ENCODE measurements around the gene CLEC10A. TPM values are rescaled to one million over a fixed set of nuclear protein-coding genes. Genes with fewer than 3 reads are reported as not detected.
A peak's percentile ranks its signal among the peaks of the same experiment; 100 is the strongest.
"Not testable (repeated sequence)": the region's sequence is repeated elsewhere in the genome, so short reads cannot be mapped to it uniquely, and the experiment has no call there.

The CLEC10A gene
- total and polyA plus RNA-seq, 2 donors (not counting 1 experiment from before 2014, with no cell fraction given), result not detected

GRCh38 chr17:7122381-7122780, 42.3 kb upstream of the CLEC10A start:
- H3K27ac ChIP-seq (ENCODE audit: insufficient read depth, low read length), result no peak overlapping the region
- no peaks in the 10 kb centered on the region for H3K4me1 ChIP-seq (ENCODE audit: control insufficient read depth, extremely low read depth, insufficient read depth, low read length)
- H3K9me3 ChIP-seq (ENCODE audit: control insufficient read depth, insufficient read depth, low read depth, low read length), result no peaks in the 10 kb centered on the region
- H3K79me2 ChIP-seq (ENCODE audit: control insufficient read depth, insufficient read depth, low read length), result no peaks in the 10 kb centered on the region
- no peak for TF ChIP-seq CTCF (conservative IDR thresholded peaks at IDR 0.05 in 1 of 2, IDR thresholded peaks at IDR 0.05 in 1 of 2; ENCODE audit: low read depth in 1 of 2, low read length in 2 of 2)
- TF ChIP-seq EZH2 (IDR thresholded peaks at IDR 0.05; ENCODE audit: low read length, missing control alignments), result no peak
- no peaks in the 10 kb centered on the region for H3K27me3 ChIP-seq (ENCODE audit: control insufficient read depth, insufficient read depth, low read length)
- no peak overlapping the region for H3K9ac ChIP-seq (ENCODE audit: insufficient read depth, low read length)
- no peaks in the 10 kb centered on the region for H4K20me1 ChIP-seq (ENCODE audit: control insufficient read depth, extremely low read depth, insufficient read depth, low read length)
- no peaks in the 10 kb centered on the region for H3K36me3 ChIP-seq (ENCODE audit: control insufficient read depth, insufficient read depth, low read length)
- no peak overlapping the region for H2AFZ ChIP-seq (ENCODE audit: low read length)
- H3K4me3 ChIP-seq (replicated peaks in 1 of 4; ENCODE audit: control extremely low read depth in 1 of 4, insufficient read depth in 1 of 4, low read depth in 3 of 4, low read length in 4 of 4), result no peak overlapping the region
- no peak overlapping the region for H3K4me2 ChIP-seq (ENCODE audit: extremely low read depth, insufficient read depth, low read length)
- DNase-seq (ENCODE audit: low read depth in 2 of 2), result peak in 1 of 2 donors; percentile 28

GRCh38 chr17:7120635-7121034, 40.6 kb upstream of the CLEC10A start:
- H3K9me3 ChIP-seq (ENCODE audit: control insufficient read depth, insufficient read depth, low read depth, low read length); H2AFZ ChIP-seq (ENCODE audit: low read length); H3K27ac ChIP-seq (ENCODE audit: insufficient read depth, low read length); H3K27me3 ChIP-seq (ENCODE audit: control insufficient read depth, insufficient read depth, low read length); H3K4me1 ChIP-seq (ENCODE audit: control insufficient read depth, extremely low read depth, insufficient read depth, low read length); H3K36me3 ChIP-seq (ENCODE audit: control insufficient read depth, insufficient read depth, low read length); DNase-seq (ENCODE audit: low read depth in 2 of 2); H4K20me1 ChIP-seq (ENCODE audit: control insufficient read depth, extremely low read depth, insufficient read depth, low read length); H3K4me2 ChIP-seq (ENCODE audit: extremely low read depth, insufficient read depth, low read length); H3K4me3 ChIP-seq (replicated peaks in 1 of 4; ENCODE audit: control extremely low read depth in 1 of 4, insufficient read depth in 1 of 4, low read depth in 3 of 4, low read length in 4 of 4); H3K9ac ChIP-seq (ENCODE audit: insufficient read depth, low read length); H3K79me2 ChIP-seq (ENCODE audit: control insufficient read depth, insufficient read depth, low read length): not testable (repeated sequence)

- H3K9ac ChIP-seq (ENCODE audit: insufficient read depth, low read length), result no peak overlapping the region
- no peaks in the 10 kb centered on the region for H3K79me2 ChIP-seq (ENCODE audit: control insufficient read depth, insufficient read depth, low read length)
- H3K36me3 ChIP-seq (ENCODE audit: control insufficient read depth, insufficient read depth, low read length), result no peaks in the 10 kb centered on the region
- H3K9me3 ChIP-seq (ENCODE audit: control insufficient read depth, insufficient read depth, low read depth, low read length), result no peaks in the 10 kb centered on the region
- no peak for DNase-seq (ENCODE audit: low read depth in 2 of 2)
- no peak overlapping the region for H3K27ac ChIP-seq (ENCODE audit: insufficient read depth, low read length)
- no peak overlapping the region for H2AFZ ChIP-seq (ENCODE audit: low read length)
- no peaks in the 10 kb centered on the region for H3K27me3 ChIP-seq (ENCODE audit: control insufficient read depth, insufficient read depth, low read length)
- H4K20me1 ChIP-seq (ENCODE audit: control insufficient read depth, extremely low read depth, insufficient read depth, low read length), result no peaks in the 10 kb centered on the region
- H3K4me3 ChIP-seq (replicated peaks in 1 of 4; ENCODE audit: control extremely low read depth in 1 of 4, insufficient read depth in 1 of 4, low read depth in 3 of 4, low read length in 4 of 4), result no peak overlapping the region
- no peak for TF ChIP-seq CTCF (conservative IDR thresholded peaks at IDR 0.05 in 1 of 2, IDR thresholded peaks at IDR 0.05 in 1 of 2; ENCODE audit: low read depth in 1 of 2, low read length in 2 of 2)
- TF ChIP-seq EZH2 (IDR thresholded peaks at IDR 0.05; ENCODE audit: low read length, missing control alignments), result no peak
- H3K4me2 ChIP-seq (ENCODE audit: extremely low read depth, insufficient read depth, low read length), result no peak overlapping the region
- H3K4me1 ChIP-seq (ENCODE audit: control insufficient read depth, extremely low read depth, insufficient read depth, low read length), result no peaks in the 10 kb centered on the region
Observed at GRCh38 chr17:7120123-7120522, 40.1 kb upstream of the CLEC10A start.

All from fibroblast of lung (primary cell).